ENCODE results near the gene UBAC2.

UBAC2 gene

DNA sequence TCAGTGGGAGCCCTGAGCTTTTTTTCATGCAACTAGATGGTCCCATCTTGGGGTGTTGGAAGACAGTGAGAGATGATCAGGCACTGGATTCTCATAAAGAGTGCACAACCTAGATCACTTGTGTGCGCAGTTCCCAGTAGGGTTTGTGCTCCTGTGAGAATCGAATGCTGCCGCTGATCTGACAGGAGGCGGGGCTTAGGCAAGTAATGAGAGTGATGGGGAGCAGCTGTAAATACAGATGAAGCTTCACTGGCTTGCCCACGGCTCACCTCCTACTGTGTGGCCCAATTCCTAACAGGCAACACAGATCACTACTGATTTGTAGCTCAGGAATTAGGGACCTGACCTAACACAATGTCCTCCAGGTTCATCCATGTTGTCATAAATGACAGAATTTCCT is 43.6 kb upstream of the UBAC2 start:
- Histone ChIP-seq H3K9me3 (ENCODE audit: severe bottlenecking) (no peaks in the 10 kb centered on the region), H3K4me3 (ENCODE audit: low read depth, low read length) (no peak overlapping the region), H3K36me3 (no peaks in the 10 kb centered on the region), H3K27ac (no peak overlapping the region), H3K27me3 (ENCODE audit: insufficient read depth, low read depth, severe bottlenecking) (no peaks in the 10 kb centered on the region)
- TF ChIP-seq, protein P1, sequence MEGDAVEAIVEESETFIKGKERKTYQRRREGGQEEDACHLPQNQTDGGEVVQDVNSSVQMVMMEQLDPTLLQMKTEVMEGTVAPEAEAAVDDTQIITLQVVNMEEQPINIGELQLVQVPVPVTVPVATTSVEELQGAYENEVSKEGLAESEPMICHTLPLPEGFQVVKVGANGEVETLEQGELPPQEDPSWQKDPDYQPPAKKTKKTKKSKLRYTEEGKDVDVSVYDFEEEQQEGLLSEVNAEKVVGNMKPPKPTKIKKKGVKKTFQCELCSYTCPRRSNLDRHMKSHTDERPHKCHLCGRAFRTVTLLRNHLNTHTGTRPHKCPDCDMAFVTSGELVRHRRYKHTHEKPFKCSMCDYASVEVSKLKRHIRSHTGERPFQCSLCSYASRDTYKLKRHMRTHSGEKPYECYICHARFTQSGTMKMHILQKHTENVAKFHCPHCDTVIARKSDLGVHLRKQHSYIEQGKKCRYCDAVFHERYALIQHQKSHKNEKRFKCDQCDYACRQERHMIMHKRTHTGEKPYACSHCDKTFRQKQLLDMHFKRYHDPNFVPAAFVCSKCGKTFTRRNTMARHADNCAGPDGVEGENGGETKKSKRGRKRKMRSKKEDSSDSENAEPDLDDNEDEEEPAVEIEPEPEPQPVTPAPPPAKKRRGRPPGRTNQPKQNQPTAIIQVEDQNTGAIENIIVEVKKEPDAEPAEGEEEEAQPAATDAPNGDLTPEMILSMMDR (IDR thresholded peaks at IDR 0.05; ENCODE audit: low read depth, low read length), result no peak
- DNase-seq, result no peak

DNA sequence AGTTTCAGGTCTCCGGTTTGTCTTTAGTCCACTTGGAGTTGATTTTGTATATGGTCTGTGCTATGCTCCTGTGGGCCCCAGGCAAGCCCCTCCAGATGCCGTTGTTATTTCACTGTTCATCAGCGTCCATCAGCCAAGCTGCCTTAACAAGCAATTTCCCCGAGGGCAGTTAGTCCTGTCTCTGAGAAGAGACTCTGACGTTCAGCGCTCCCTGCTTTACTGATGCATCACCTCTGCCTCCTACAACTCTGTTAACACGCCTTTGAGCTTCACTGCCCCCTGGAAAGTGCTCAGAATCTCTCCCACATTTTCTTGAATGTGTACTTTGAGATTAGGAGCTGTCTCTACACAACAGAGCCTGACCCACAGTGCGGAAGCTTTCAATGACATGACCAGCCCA is 41.8 kb upstream of the UBAC2 start:
- no peak for DNase-seq
- no peaks in the 10 kb centered on the region for H3K36me3 ChIP-seq
- H3K9me3 ChIP-seq (ENCODE audit: severe bottlenecking), result no peaks in the 10 kb centered on the region
- H3K27me3 ChIP-seq (ENCODE audit: insufficient read depth, low read depth, severe bottlenecking), result no peaks in the 10 kb centered on the region
- TF ChIP-seq, protein P1 (IDR thresholded peaks at IDR 0.05; ENCODE audit: low read depth, low read length), result no peak
- H3K4me3 ChIP-seq (ENCODE audit: low read depth, low read length), result no peak overlapping the region
- H3K27ac ChIP-seq, result no peak overlapping the region

DNA sequence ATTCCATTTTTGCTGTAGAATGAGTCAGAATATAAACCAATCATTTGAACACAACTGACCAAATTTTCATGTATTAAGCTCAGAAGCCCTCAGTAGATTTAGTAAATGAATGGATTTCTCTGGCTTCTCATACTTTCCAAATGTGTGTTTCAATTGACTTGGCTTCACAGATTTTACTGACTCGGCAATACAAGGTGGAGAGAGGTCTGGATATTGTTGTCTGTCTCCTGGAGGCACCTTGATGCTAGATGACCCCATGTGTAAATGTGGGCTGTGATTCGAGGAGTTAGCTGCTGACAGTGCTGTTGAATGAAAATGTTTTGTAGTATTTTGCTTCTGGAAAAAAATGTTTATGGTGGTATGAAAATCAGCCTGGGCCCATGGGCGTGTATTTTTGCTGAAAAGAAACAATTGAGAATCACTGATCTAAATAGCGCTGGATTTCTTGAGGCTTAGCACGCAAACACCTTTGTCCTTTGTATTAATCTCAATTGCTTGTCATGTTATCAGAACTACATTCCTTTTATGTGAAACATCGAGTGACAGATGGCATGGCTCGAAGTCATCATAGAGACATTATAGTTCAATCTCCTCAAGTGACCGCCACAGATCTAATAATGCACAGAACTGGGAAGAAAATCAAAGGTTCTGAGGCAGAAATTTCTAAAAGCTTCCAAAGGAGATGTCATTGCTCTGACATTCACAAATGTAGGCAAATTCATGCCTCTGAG is 41.2 kb upstream of the UBAC2 start:
- TF ChIP-seq, protein P1 (IDR thresholded peaks at IDR 0.05; ENCODE audit: low read depth, low read length), result no peak
- no peak overlapping the region for H3K27ac ChIP-seq
- no peaks in the 10 kb centered on the region for H3K36me3 ChIP-seq
- H3K9me3 ChIP-seq (ENCODE audit: severe bottlenecking), result no peaks in the 10 kb centered on the region
- no peaks in the 10 kb centered on the region for H3K27me3 ChIP-seq (ENCODE audit: insufficient read depth, low read depth, severe bottlenecking)
- no peak overlapping the region for H3K4me3 ChIP-seq (ENCODE audit: low read depth, low read length)
- no peak for DNase-seq

DNA sequence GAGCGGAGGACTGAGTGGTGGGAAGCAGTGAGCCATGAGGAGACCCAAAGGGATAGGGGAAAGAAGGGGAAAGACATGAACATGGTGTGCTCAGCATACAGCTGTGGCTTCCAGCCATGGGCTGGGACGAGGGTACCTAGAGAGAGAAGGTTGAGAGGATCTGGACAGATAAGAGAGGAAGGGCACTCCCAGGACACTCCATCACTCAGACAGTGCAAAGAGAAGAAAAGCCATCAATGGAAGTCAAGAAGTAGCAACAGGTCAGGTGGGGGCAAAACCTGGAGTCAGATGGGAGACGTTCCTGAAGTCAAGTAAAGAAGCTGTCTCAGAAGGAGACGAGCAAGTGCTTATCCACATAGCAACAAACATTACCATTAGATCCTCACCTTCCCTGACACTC is 40.2 kb upstream of the UBAC2 start:
- Histone ChIP-seq H3K4me3 (ENCODE audit: low read depth, low read length) (no peak overlapping the region), H3K27me3 (ENCODE audit: insufficient read depth, low read depth, severe bottlenecking) (no peaks in the 10 kb centered on the region), H3K27ac (no peak overlapping the region), H3K9me3 (ENCODE audit: severe bottlenecking) (no peaks in the 10 kb centered on the region), H3K36me3 (no peaks in the 10 kb centered on the region)
- no peak for DNase-seq
- TF ChIP-seq, protein P1 (IDR thresholded peaks at IDR 0.05; ENCODE audit: low read depth, low read length), result no peak

DNA sequence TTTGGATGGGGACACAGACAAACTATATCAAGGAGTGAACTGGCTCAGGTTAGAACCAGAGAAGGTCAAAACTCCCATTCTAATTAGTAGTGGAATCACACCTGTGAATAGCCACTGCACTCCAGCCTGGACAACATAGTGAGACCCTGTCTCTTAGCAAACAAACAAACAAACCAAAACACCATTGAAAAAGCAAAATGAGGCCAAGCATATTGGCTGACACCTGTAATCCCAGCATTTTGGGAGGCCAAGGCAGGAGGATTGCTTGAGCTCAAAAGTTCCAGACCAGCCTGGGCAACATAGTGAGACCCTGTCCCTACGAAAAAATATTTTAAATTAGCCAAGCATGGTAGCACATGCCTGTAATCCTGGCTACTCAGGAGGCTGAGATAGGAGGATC is 39.1 kb upstream of the UBAC2 start:
- H3K27ac ChIP-seq, result no peak overlapping the region

More for the DNA sequence above, 39.1 kb upstream of the UBAC2 start:
- TF ChIP-seq, protein P1 (IDR thresholded peaks at IDR 0.05; ENCODE audit: low read depth, low read length), result no peak
- DNase-seq, result no peak
- no peak overlapping the region for H3K4me3 ChIP-seq (ENCODE audit: low read depth, low read length)
- no peaks in the 10 kb centered on the region for H3K36me3 ChIP-seq
- no peaks in the 10 kb centered on the region for H3K9me3 ChIP-seq (ENCODE audit: severe bottlenecking)
- no peaks in the 10 kb centered on the region for H3K27me3 ChIP-seq (ENCODE audit: insufficient read depth, low read depth, severe bottlenecking)

All from WERI-Rb-1 (cell line).